Measurements from ENCODE around the gene PDE9A. TPM values are rescaled to one million over a fixed set of nuclear protein-coding genes. Genes with fewer than 3 reads are reported as not detected.

PDE9A gene
- total RNA-seq, 1 experiment from 2014 or later: not detected

DNA sequence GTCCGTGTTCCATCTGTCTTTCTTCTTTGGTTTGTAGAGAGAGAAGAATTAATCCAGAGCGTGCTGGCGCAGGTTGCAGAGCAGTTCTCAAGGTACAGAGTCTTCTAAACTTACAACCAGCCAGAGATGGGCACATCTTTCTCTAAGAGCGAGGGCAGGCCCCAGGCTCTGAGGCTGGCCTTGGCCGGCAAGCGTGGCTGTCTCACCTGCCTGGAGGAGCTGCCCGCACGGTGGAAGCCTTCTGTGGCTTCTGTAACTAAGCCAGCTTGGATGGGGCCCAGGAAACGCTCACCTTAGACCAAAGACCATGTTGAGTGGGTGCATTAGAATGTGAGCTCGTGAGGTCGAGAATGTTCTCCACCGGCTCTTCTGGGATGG, 78.6 kb downstream of the PDE9A start:
- H3K4me2 ChIP-seq (ENCODE audit: low read depth, low read length, poor library complexity, severe bottlenecking): no peak overlapping the region
- H4K20me1 ChIP-seq (ENCODE audit: insufficient read depth, low read depth, low read length): no peaks in the 10 kb centered on the region
- H3K27ac ChIP-seq (ENCODE audit: low read length): no peak overlapping the region
- no peaks in the 10 kb centered on the region for H3K9me2 ChIP-seq (replicated peaks; ENCODE audit: insufficient read depth, low read length)
- DNase-seq: no peak
- H2AFZ ChIP-seq (ENCODE audit: low read length): no peak overlapping the region
- H3K79me2 ChIP-seq (ENCODE audit: low read length): no peaks in the 10 kb centered on the region
- no peaks in the 10 kb centered on the region for H3K9me3 ChIP-seq (ENCODE audit: low read length)
- H3K4me1 ChIP-seq (ENCODE audit: low read length): no peaks in the 10 kb centered on the region
- no peak overlapping the region for H3K4me3 ChIP-seq (ENCODE audit: low read length)
- no peaks in the 10 kb centered on the region for H3K36me3 ChIP-seq (ENCODE audit: insufficient read depth, low read length)
- no peaks in the 10 kb centered on the region for H3K27me3 ChIP-seq (ENCODE audit: low read length)
- no peak overlapping the region for H3K9ac ChIP-seq (ENCODE audit: low read length)

DNA sequence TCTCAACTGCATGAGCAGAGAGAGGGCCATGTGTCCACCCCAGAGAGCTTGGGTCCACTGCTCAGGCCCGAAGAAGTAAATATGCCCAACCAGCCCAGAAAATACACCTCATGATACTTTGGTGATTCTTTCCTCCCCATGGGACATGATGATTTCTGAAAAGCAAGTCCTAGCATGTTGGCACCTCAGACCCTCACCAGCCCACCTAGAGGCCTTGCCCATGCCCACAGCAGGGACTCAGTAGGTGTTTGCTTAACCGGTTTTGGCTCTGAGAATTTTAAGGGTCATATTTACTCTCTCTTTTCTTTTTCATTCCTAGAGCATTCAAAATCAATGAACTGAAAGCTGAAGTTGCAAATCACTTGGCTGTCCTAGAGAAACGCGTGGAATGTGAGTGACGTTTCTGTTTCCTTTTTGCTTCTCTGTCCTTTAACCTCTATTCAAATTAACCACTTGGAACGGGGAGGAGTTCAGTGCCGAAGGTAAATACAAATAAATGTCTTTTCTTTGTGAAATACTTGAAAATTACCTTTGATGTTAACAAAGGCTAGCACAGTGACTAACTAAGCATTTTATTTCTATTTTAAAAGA, 79.7 kb downstream of the PDE9A start:
- Histone ChIP-seq H3K27ac (ENCODE audit: low read length) (no peak overlapping the region), H3K9ac (ENCODE audit: low read length) (no peak overlapping the region), H3K4me2 (ENCODE audit: low read depth, low read length, poor library complexity, severe bottlenecking) (no peak overlapping the region), H4K20me1 (ENCODE audit: insufficient read depth, low read depth, low read length) (no peaks in the 10 kb centered on the region), H3K36me3 (ENCODE audit: insufficient read depth, low read length) (no peaks in the 10 kb centered on the region), H3K79me2 (ENCODE audit: low read length) (no peaks in the 10 kb centered on the region), H3K9me2 (replicated peaks; ENCODE audit: insufficient read depth, low read length) (no peaks in the 10 kb centered on the region), H3K4me1 (ENCODE audit: low read length) (no peaks in the 10 kb centered on the region), H2AFZ (ENCODE audit: low read length) (no peak overlapping the region), H3K4me3 (ENCODE audit: low read length) (no peak overlapping the region), H3K27me3 (ENCODE audit: low read length) (no peaks in the 10 kb centered on the region), H3K9me3 (ENCODE audit: low read length) (no peaks in the 10 kb centered on the region)
- DNase-seq: no peak

DNA sequence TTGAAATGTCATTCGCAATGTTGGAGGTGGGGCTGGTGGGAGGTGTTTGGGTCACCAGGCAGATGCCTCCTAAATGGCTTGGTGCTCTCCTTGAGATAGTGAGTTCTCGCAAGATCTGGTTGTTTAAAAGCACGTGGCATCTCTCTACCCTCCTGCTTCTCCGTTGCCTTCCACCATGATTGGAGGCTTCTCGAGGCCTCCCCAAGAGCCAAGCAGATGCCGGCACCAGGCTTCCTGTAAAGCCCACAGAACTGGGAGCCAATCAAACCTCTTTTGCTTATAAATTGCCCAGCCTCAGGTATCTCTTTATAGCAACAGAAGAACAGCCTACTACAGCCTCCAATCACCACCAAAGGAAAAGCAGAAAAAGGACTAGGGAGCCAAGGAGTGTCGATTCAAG, 80.5 kb downstream of the PDE9A start:
- Histone ChIP-seq H3K9ac (ENCODE audit: low read length) (no peak overlapping the region), H3K79me2 (ENCODE audit: low read length) (no peaks in the 10 kb centered on the region), H3K9me2 (replicated peaks; ENCODE audit: insufficient read depth, low read length) (no peaks in the 10 kb centered on the region), H3K4me3 (ENCODE audit: low read length) (no peak overlapping the region), H3K9me3 (ENCODE audit: low read length) (no peaks in the 10 kb centered on the region), H3K4me1 (ENCODE audit: low read length) (no peaks in the 10 kb centered on the region), H3K36me3 (ENCODE audit: insufficient read depth, low read length) (no peaks in the 10 kb centered on the region), H2AFZ (ENCODE audit: low read length) (no peak overlapping the region), H4K20me1 (ENCODE audit: insufficient read depth, low read depth, low read length) (no peaks in the 10 kb centered on the region), H3K27me3 (ENCODE audit: low read length) (no peaks in the 10 kb centered on the region), H3K27ac (ENCODE audit: low read length) (no peak overlapping the region), H3K4me2 (ENCODE audit: low read depth, low read length, poor library complexity, severe bottlenecking) (no peak overlapping the region)
- DNase-seq: no peak

DNA sequence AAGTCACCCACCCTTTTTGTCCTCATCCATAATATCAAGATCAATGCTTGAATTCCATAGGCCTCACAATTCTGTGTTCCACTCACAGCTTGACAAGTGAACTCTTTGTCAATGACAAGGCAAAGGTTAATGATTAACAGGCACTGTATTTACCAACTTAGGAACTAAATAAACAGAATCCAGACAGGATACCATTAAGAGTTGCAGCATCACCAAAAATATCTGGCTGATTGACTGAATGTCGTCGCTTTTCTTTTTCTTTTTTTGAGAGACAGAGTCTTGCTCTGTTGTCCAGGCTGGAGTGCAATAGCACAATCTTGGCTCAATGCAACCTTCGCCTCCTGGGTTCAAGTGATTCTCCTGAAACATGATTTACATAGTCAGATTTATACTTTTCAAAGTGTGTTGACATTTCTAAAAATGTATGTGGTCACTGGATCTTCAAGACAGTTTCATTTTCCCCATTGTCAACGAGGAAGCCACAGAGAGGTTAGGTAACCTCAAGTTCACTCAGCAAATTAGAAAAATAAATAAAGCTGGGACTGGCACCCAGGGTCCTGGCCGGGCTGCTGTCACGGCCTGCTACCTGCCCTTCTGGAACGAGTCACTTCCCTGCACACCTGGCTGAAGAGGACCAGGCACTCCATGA, 81.0 kb downstream of the PDE9A start:
- Histone ChIP-seq H3K9me3 (ENCODE audit: low read length) (no peaks in the 10 kb centered on the region), H3K79me2 (ENCODE audit: low read length) (no peaks in the 10 kb centered on the region), H3K36me3 (ENCODE audit: insufficient read depth, low read length) (no peaks in the 10 kb centered on the region), H4K20me1 (ENCODE audit: insufficient read depth, low read depth, low read length) (no peaks in the 10 kb centered on the region), H3K4me1 (ENCODE audit: low read length) (no peaks in the 10 kb centered on the region), H3K27me3 (ENCODE audit: low read length) (no peaks in the 10 kb centered on the region), H3K4me3 (ENCODE audit: low read length) (no peak overlapping the region), H3K27ac (ENCODE audit: low read length) (no peak overlapping the region), H3K9me2 (replicated peaks; ENCODE audit: insufficient read depth, low read length) (no peaks in the 10 kb centered on the region), H3K9ac (ENCODE audit: low read length) (no peak overlapping the region), H2AFZ (ENCODE audit: low read length) (no peak overlapping the region), H3K4me2 (ENCODE audit: low read depth, low read length, poor library complexity, severe bottlenecking) (no peak overlapping the region)
- no peak for DNase-seq

DNA sequence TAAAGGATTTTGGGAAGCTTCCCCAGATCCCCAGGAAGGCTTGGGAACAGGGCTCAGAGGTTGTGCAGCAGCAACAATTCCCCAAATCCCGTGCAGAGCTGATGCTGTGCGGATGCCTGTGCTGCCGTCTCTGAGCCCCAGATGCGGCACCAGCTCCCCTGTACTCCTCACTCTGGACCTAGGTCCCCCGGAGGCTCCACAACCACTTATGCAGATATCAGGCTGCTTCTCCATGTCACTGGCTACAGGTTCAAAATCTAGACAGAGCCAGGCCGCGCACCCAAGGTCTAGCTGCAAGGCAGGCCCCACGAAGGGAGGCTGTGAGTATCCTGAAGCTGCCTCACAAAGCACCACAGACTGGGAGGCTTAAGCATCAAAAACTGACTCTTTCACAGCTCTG, 81.6 kb downstream of the PDE9A start:
- H2AFZ ChIP-seq (ENCODE audit: low read length): no peak overlapping the region
- H4K20me1 ChIP-seq (ENCODE audit: insufficient read depth, low read depth, low read length): no peaks in the 10 kb centered on the region
- no peak overlapping the region for H3K9ac ChIP-seq (ENCODE audit: low read length)
- no peaks in the 10 kb centered on the region for H3K27me3 ChIP-seq (ENCODE audit: low read length)
- H3K36me3 ChIP-seq (ENCODE audit: insufficient read depth, low read length): no peaks in the 10 kb centered on the region
- H3K27ac ChIP-seq (ENCODE audit: low read length): no peak overlapping the region
- no peak overlapping the region for H3K4me3 ChIP-seq (ENCODE audit: low read length)
- DNase-seq: no peak
- H3K9me2 ChIP-seq (replicated peaks; ENCODE audit: insufficient read depth, low read length): no peaks in the 10 kb centered on the region
- no peaks in the 10 kb centered on the region for H3K4me1 ChIP-seq (ENCODE audit: low read length)
- no peaks in the 10 kb centered on the region for H3K79me2 ChIP-seq (ENCODE audit: low read length)
- H3K9me3 ChIP-seq (ENCODE audit: low read length): no peaks in the 10 kb centered on the region
- no peak overlapping the region for H3K4me2 ChIP-seq (ENCODE audit: low read depth, low read length, poor library complexity, severe bottlenecking)

DNA sequence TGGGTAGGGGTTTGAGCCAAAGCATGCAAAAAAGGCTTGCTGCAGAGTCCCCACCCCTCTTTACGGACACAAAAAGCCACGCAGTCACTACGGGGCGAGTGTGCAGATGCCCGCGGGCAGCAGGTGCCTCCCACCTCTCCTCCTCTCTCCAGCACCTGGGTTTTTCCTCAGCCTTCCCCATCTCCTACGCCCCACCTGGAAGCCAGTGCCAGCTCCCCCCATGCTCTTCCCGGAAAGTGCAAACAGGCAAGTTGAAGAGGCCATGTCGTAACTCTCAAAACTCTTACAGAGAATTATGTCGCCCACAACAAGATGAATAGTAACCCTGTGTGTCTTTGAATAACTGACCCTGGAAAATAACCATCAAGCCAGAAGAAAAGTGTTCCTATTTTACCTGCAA, 82.5 kb downstream of the PDE9A start:
- no peak for DNase-seq
- Histone ChIP-seq H3K79me2 (ENCODE audit: low read length) (no peaks in the 10 kb centered on the region), H3K4me2 (ENCODE audit: low read depth, low read length, poor library complexity, severe bottlenecking) (no peak overlapping the region), H3K4me3 (ENCODE audit: low read length) (no peak overlapping the region), H3K9me3 (ENCODE audit: low read length) (no peaks in the 10 kb centered on the region), H3K9me2 (replicated peaks; ENCODE audit: insufficient read depth, low read length) (no peaks in the 10 kb centered on the region), H3K4me1 (ENCODE audit: low read length) (no peaks in the 10 kb centered on the region), H3K27ac (ENCODE audit: low read length) (no peak overlapping the region), H4K20me1 (ENCODE audit: insufficient read depth, low read depth, low read length) (no peaks in the 10 kb centered on the region), H3K27me3 (ENCODE audit: low read length) (no peaks in the 10 kb centered on the region), H3K9ac (ENCODE audit: low read length) (no peak overlapping the region), H3K36me3 (ENCODE audit: insufficient read depth, low read length) (no peaks in the 10 kb centered on the region), H2AFZ (ENCODE audit: low read length) (no peak overlapping the region)

DNA sequence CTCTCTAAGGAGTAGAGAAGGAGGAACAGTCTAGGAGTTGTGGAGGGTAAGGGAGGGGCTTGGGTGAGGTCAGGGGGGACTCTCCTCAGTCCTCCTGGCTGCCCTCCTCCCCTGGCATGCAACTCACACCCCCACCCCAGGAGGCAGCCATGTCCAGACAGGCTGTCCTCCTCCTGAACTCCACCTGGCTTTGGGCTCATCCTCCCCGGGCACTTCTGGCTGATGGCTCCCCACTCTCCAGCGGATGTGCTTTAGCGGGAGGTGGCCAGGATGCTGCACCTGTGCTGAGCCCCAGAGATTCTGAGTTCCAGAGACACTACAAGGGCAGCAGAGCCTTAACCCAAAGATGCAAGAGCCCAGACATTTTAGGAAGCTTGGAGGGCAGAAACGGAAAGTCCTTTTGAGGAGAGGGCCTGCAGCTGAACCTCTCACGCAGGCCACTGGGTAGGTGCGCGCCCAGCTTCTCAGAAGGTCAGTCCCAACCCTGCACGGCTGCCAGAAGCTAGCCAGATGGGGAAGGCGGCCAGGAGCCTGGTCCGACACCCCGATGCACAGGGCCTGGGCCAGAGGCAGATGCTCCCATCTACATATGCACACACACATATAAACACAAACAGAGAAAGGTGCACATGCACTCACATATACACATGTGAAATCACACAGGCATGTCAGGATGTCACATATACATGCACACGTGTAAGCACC, 83.4 kb downstream of the PDE9A start:
- Histone ChIP-seq H3K79me2 (ENCODE audit: low read length) (no peaks in the 10 kb centered on the region), H4K20me1 (ENCODE audit: insufficient read depth, low read depth, low read length) (no peaks in the 10 kb centered on the region), H3K4me3 (ENCODE audit: low read length) (no peak overlapping the region), H3K9me2 (replicated peaks; ENCODE audit: insufficient read depth, low read length) (no peaks in the 10 kb centered on the region), H3K9me3 (ENCODE audit: low read length) (no peaks in the 10 kb centered on the region), H3K36me3 (ENCODE audit: insufficient read depth, low read length) (no peaks in the 10 kb centered on the region), H3K4me2 (ENCODE audit: low read depth, low read length, poor library complexity, severe bottlenecking) (no peak overlapping the region), H3K27me3 (ENCODE audit: low read length) (no peaks in the 10 kb centered on the region), H3K27ac (ENCODE audit: low read length) (no peak overlapping the region), H3K4me1 (ENCODE audit: low read length) (no peaks in the 10 kb centered on the region), H3K9ac (ENCODE audit: low read length) (no peak overlapping the region), H2AFZ (ENCODE audit: low read length) (no peak overlapping the region)
- no peak for DNase-seq

DNA sequence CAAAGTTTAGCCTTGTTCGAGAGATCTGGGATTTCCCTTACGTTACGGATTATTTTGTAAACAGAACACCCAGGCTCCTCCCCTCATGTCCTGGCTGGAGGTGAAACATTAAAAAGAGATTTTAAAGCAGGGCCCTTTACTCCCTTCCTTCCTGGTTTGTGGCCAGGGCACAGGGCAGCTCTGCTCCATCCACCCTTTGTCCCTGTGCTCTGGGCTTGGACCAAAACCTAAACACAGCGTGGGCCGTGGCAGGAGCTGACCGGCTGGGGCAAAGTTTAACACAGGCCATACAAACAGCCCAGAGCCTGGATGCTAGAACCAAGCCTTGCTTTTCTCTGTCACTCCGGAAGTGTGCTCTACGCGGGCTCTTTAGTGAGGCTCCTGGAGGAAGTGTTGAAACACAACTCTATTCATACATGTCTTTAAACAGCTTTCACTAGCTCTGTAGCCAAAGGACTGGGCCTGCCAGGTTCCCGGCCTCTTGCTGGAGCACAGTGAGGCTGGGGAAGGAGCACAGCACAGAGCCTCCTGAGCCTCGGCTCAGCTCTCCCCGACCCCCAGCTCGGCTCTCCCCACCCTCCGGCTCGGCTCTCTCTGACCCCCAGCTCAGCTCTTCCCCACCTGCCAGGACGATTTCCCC, 84.7 kb downstream of the PDE9A start:
- Histone ChIP-seq H4K20me1 (ENCODE audit: insufficient read depth, low read depth, low read length) (no peaks in the 10 kb centered on the region), H3K36me3 (ENCODE audit: insufficient read depth, low read length) (no peaks in the 10 kb centered on the region), H3K9me2 (replicated peaks; ENCODE audit: insufficient read depth, low read length) (no peaks in the 10 kb centered on the region), H3K4me2 (ENCODE audit: low read depth, low read length, poor library complexity, severe bottlenecking) (no peak overlapping the region), H2AFZ (ENCODE audit: low read length) (no peak overlapping the region), H3K4me1 (ENCODE audit: low read length) (no peaks in the 10 kb centered on the region), H3K79me2 (ENCODE audit: low read length) (no peaks in the 10 kb centered on the region), H3K9ac (ENCODE audit: low read length) (no peak overlapping the region), H3K27me3 (ENCODE audit: low read length) (no peaks in the 10 kb centered on the region), H3K4me3 (ENCODE audit: low read length) (no peak overlapping the region), H3K9me3 (ENCODE audit: low read length) (no peaks in the 10 kb centered on the region), H3K27ac (ENCODE audit: low read length) (no peak overlapping the region)
- DNase-seq: no peak
